Measurements from ENCODE around the gene MKLN1. TPM values are rescaled to one million over a fixed set of nuclear protein-coding genes. Genes with fewer than 3 reads are reported as not detected.

MKLN1 gene
- total RNA-seq, 1 experiment from 2014 or later = 34.3 TPM

- no CpG with 5 or more reads among the region's 2 CpGs for WGBS (ENCODE audit: extremely low coverage, insufficient read length, low lambda C conversion rate)
- no peaks in the 10 kb centered on the region for H3K79me2 ChIP-seq (ENCODE audit: insufficient read depth, low read length)
- H2BK120ac ChIP-seq (ENCODE audit: low read depth, low read length, poor library complexity, severe bottlenecking) = no peak overlapping the region
- no peak overlapping the region for H3K4me2 ChIP-seq (ENCODE audit: insufficient read depth, insufficient read length, low read length)
- no peak for DNase-seq
- no peak overlapping the region for H3K18ac ChIP-seq (ENCODE audit: insufficient read length, low read depth, low read length)
- no peak overlapping the region for H3T11ph ChIP-seq (ENCODE audit: low read length)
- no peak overlapping the region for H4K5ac ChIP-seq (ENCODE audit: insufficient read length, low read depth, low read length)
- no peaks in the 10 kb centered on the region; the same call in 1 of the 2 replicates for H3K4me1 ChIP-seq (ENCODE audit: insufficient read depth, low read length)
- no peak overlapping the region for H2AFZ ChIP-seq (ENCODE audit: low read length)
- H4K91ac ChIP-seq (ENCODE audit: insufficient read length, low read depth, low read length) = no peak overlapping the region
- H3K4me1 Mint-ChIP-seq = peaks cover 14 to 15% of the 10 kb centered on the region in 2 experiments
- H3K9me3 ChIP-seq (ENCODE audit: control insufficient read depth, low read depth, low read length) = no peaks in the 10 kb centered on the region
- peak overlapping the region in 1 of 3 experiments; percentile 5; a peak in 1 of 7 replicates for H3K27ac Mint-ChIP-seq
- H2AK5ac ChIP-seq (ENCODE audit: insufficient read length, low read length) = no peak overlapping the region
- no peak overlapping the region for H3K4me3 Mint-ChIP-seq
- H2BK12ac ChIP-seq (ENCODE audit: insufficient read length, low read depth, low read length) = no peak overlapping the region
- no peaks in the 10 kb centered on the region for H3K27me3 ChIP-seq (ENCODE audit: insufficient read depth, low read length)
- H3K23ac ChIP-seq (ENCODE audit: insufficient read length, low read depth, low read length) = no peak overlapping the region
- no peak overlapping the region for H3K4ac ChIP-seq (ENCODE audit: low read depth, low read length)
- no peak overlapping the region for H2BK15ac ChIP-seq (ENCODE audit: low read depth, low read length)
- H3K36me3 Mint-ChIP-seq (ENCODE audit: insufficient read depth in 1 of 3, low read depth in 3 of 3) = peaks cover 21 to 31% (median 27%) of the 10 kb centered on the region in 3 experiments; a peak in 6 of 7 replicates
- no peaks in the 10 kb centered on the region for H3K79me1 ChIP-seq (ENCODE audit: insufficient read depth, low read depth, low read length, poor library complexity, severe bottlenecking)
- H3K27me3 Mint-ChIP-seq (ENCODE audit: low read depth) = no peaks in the 10 kb centered on the region
- no peak overlapping the region for H3K9ac ChIP-seq (ENCODE audit: extremely low read depth, insufficient read length, low read length)
- no peaks in the 10 kb centered on the region for H4K20me1 ChIP-seq (ENCODE audit: control insufficient read depth, insufficient read depth, insufficient read length)
- no peak overlapping the region for H2BK20ac ChIP-seq (ENCODE audit: low read depth, low read length, poor library complexity, severe bottlenecking)
- no peaks in the 10 kb centered on the region for H3K9me3 Mint-ChIP-seq
- H3K14ac ChIP-seq (ENCODE audit: insufficient read depth, low read length) = no peak overlapping the region
- TF ChIP-seq, protein P1, sequence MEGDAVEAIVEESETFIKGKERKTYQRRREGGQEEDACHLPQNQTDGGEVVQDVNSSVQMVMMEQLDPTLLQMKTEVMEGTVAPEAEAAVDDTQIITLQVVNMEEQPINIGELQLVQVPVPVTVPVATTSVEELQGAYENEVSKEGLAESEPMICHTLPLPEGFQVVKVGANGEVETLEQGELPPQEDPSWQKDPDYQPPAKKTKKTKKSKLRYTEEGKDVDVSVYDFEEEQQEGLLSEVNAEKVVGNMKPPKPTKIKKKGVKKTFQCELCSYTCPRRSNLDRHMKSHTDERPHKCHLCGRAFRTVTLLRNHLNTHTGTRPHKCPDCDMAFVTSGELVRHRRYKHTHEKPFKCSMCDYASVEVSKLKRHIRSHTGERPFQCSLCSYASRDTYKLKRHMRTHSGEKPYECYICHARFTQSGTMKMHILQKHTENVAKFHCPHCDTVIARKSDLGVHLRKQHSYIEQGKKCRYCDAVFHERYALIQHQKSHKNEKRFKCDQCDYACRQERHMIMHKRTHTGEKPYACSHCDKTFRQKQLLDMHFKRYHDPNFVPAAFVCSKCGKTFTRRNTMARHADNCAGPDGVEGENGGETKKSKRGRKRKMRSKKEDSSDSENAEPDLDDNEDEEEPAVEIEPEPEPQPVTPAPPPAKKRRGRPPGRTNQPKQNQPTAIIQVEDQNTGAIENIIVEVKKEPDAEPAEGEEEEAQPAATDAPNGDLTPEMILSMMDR (conservative IDR thresholded peaks at IDR 0.05) = no peak
- H3K23me2 ChIP-seq (ENCODE audit: insufficient read length, low read depth, low read length, poor library complexity, severe bottlenecking) = no peaks in the 10 kb centered on the region
- H3K27ac ChIP-seq (ENCODE audit: insufficient read length, low read depth, low read length) = no peak overlapping the region
- no peak overlapping the region for H2BK5ac ChIP-seq (ENCODE audit: insufficient read length, low read length)
- no peak overlapping the region for H3K56ac ChIP-seq (ENCODE audit: insufficient read length, low read depth, low read length)
- no peak overlapping the region for H4K8ac ChIP-seq (replicated peaks; ENCODE audit: insufficient read length, low read depth, low read length)
Observed at GRCh38 chr7:131438969-131439368, 111.3 kb downstream of the MKLN1 start.
